GM19395 (cell line): ENCODE measurements around the gene CPNE8.

Experiments
- ATAC-seq: cut with Tn5 transposase; IDR thresholded peaks from one replicate; pipeline ENCODE4 v1.9.1; 2021; ENCODE audit warnings: mild to moderate bottlenecking, moderate library complexity; ENCODE audit not compliant: unreplicated experiment

Gene CPNE8

DNA sequence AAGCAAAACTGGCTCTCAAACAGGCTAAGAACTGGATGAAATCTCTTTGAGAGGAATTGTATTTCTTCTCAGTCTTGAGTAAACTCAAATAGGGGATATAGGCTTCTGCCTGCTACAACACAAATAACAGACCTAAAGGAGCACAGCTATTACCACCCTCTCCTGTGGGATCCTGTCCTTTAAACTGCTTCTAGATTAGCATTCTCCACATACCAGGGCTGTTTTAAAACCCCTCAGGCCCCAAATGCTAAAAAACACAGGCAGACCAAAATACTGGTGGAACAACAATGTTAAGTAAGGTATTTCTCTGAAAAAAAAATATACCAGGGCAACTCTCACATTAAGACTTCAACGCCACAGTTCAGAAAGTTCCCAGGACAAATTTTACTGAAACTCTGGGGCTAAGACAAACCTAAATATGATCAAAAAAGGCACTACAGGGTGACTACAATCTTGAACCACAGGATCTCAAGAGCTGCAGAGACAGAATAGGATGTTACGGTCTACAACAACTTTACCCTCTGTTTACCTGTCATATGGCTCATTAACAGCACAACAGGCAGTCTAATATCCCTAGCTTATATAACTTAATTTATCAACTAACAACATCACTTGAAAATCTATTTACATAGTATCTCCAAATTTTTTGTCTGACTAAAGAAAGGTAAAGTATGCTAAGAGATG lies 7.2 kb downstream of the CPNE8 start:
- ATAC-seq, result no peak

- ATAC-seq, result no peak
Measured at GRCh38 chr12:38895446-38895845, 9.9 kb downstream of the CPNE8 start.

DNA sequence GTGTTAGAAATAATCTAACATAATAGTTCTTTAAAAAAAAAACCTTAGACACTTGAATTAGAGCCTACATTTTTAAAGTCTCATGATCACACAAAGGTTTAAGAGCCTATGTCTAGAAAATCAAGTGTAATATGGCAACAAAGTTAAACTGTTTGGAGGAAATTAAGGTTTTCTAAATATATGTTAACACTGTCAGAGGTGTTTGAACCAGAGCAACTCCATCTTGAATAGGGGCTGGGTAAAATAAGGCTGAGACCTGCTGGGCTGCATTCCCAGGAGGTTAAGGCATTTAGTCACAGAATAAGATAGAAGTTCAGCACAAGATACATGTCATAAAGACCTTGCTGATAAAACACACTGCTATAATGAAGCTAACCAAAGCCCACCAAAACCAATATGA lies 12.4 kb downstream of the CPNE8 start:
- ATAC-seq, result no peak

DNA sequence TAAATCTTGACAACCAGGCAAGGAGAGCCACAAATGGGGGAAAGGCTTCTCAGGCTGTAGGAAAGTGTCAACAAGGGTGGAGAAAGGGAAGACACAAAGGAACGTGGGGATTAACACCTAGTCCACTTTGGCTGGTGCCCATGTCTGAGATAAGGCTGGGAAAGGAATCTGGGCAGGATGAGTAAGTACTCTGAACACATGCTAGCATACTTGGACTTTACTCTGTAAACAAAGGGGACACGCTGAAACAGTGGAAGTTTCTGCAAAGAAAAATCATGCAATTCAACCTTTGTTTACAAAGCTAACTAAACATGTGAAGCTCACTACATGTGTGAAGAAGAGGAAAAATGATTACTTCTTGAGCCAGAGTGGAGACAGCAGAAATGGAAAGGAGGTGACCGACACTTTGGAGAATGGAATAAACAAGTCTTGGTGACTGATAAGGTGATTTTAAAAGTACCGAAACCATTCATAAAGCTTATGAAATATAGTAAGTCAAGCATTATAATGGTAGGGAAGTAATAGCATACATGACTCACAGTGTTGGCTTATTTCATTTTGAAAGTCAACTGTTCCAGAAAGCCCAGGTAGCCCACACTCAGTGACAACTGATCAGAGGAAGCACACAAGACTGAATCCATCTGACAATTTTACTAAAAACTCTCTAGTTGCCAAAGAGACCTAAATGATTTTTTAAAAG lies 13.2 kb downstream of the CPNE8 start:
- ATAC-seq, result peak; percentile 62

GRCh38 chr12:38890102-38890855 lies 15.1 kb downstream of the CPNE8 start:
- ATAC-seq, result no peak

GRCh38 chr12:38889297-38889815 lies 16.0 kb downstream of the CPNE8 start:
- ATAC-seq, result no peak

GRCh38 chr12:38887770-38888169 lies 17.6 kb downstream of the CPNE8 start:
- no peak for ATAC-seq

GRCh38 chr12:38886931-38887330 lies 18.5 kb downstream of the CPNE8 start:
- no peak for ATAC-seq

DNA sequence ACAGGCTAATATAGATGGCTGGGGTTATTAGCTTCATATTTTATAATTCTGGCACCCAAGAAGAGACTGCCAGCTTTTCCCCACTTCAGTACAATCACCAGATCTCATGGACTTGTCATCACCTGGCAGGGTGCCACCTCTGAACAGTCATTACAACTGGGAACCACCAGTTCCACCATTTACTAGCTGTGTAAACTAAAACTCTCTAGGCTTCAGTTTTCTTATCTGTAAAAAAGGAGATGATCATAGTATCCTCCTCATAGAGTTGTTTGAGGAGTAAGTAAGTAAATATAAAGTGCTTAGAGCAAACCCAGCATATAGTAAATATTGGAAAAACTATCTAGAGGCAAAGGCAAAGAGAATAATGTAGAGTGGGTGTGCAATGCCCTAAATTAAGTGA lies 19.3 kb downstream of the CPNE8 start:
- ATAC-seq, result no peak

DNA sequence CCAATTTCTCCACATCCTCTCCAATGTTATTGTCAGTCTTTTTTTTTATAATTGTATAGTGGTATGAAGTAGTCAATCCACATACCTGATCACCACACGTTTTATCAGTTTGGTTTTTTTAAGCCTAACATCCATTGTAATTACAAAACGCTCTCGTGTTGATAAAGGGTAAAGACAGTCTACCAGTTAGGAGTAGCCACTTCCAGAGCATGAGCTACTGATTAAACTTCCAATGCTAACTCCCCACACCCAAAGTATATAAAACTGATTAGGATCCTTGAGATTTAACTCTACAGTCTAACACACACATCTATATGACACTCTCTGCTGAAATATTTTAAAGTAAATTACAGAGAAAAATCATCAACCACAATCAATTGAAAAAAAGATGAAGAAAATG lies 20.7 kb downstream of the CPNE8 start:
- ATAC-seq, result no peak

- ATAC-seq, result no peak
Measured at GRCh38 chr12:38883629-38884134, 21.7 kb downstream of the CPNE8 start.

DNA sequence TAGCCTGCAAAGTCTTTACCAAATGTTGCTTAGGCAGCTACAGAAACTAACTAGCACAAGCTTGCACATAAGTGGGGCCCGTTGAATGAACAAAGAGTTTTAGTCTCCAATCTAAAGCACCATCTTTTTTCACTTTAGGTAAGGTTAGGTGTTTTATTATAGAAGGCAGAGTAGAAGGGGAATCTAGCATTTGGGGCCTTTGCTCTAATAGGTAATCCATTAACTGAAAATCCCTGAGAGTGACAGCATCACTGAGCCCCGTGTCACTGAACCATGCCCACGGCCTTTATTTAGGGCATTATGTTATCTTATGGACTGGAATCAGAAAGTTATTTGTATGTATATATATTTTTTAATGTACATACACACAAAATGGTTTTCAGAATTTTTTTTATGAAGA lies 25.1 kb downstream of the CPNE8 start:
- ATAC-seq, result no peak

- ATAC-seq, result no peak
Measured at GRCh38 chr12:38878986-38879385, 26.4 kb downstream of the CPNE8 start.

GRCh38 chr12:38878333-38878705 lies 27.1 kb downstream of the CPNE8 start:
- ATAC-seq, result no peak

GRCh38 chr12:38875586-38876228 lies 29.7 kb downstream of the CPNE8 start:
- ATAC-seq, result no peak

- no peak for ATAC-seq
Measured at GRCh38 chr12:38872561-38872960, 32.8 kb downstream of the CPNE8 start.

DNA sequence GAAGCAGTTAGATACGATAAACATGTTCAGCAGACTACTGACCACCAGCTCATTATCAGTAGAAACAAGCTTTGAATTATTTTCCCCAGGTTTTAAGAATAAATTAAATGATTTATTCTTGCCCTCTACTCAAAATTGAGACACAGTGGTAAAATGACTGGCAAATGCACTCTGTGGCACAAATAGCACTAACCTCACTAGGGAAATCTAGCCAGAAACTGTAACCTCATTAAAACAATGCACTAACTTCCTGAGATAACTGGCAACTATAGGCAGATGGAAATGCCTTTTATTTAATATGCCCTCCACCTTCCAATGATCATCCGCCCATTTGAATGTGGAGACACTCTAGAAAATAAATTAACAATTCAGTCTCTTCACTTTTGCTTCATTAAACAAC lies 33.2 kb downstream of the CPNE8 start:
- no peak for ATAC-seq

- ATAC-seq, result no peak
Measured at GRCh38 chr12:38869036-38869435, 36.4 kb downstream of the CPNE8 start.

GRCh38 chr12:38850461-38850860 lies 54.9 kb downstream of the CPNE8 start:
- ATAC-seq, result no peak

DNA sequence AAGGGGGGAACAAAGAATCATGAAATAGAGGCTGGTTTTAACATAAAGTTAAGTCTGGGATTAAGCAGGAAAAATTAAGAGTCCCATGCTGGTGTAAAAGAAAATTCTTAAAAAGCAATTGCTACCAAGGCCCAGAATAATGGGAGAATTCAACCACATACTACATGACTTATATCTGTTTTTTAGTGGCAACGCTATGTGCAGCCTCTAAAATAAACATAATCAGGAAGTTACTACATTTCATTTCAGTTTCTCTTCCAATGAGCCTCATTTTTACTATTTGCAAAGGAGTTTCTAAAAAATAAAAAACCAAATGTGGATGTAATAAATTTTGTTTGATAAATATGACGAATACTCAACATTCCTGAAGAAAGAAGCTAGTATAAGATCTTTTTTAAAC lies 58.1 kb downstream of the CPNE8 start:
- no peak for ATAC-seq

GRCh38 chr12:38844267-38844666 lies 61.1 kb downstream of the CPNE8 start:
- no peak for ATAC-seq
